KMS-11 (cell line): ENCODE measurements around the gene ACKR1.

Experiments used
- H2AFZ ChIP-seq: fragments of 200-600 bp; sonication (generic); 2 replicates; pipeline ENCODE4 v1.6.1; 2016; ENCODE audit warnings: antibody characterized with exemption, mixed run types, low read depth
- H3K27ac ChIP-seq: fragments of 200-600 bp; sonication (generic); 2 replicates; pipeline ENCODE4 v1.6.1; 2016; ENCODE audit warnings: mild to moderate bottlenecking, mixed run types
- H3K27me3 ChIP-seq: fragments of 200-600 bp; sonication (generic); 2 replicates; pipeline ENCODE4 v1.6.1; 2017; ENCODE audit warnings: mild to moderate bottlenecking, low read depth, mixed run types, moderate library complexity; ENCODE audit not compliant: insufficient read depth
- H3K36me3 ChIP-seq: fragments of 200-600 bp; sonication (generic); 2 replicates; pipeline ENCODE4 v1.6.1; 2017; ENCODE audit warnings: mild to moderate bottlenecking, mixed run types; ENCODE audit not compliant: insufficient read depth
- H3K4me1 ChIP-seq: fragments of 200-600 bp; sonication (generic); 2 replicates; pipeline ENCODE4 v1.6.1; 2016; ENCODE audit warnings: mild to moderate bottlenecking, low read depth, mixed run types; ENCODE audit not compliant: poor library complexity, severe bottlenecking
- H3K4me2 ChIP-seq: fragments of 200-600 bp; sonication (generic); 2 replicates; pipeline ENCODE4 v1.7.0; 2016; ENCODE audit warnings: mild to moderate bottlenecking, mixed run types
- H3K4me3 ChIP-seq: fragments of 200-600 bp; sonication (generic); IDR thresholded peaks from 2 replicates; pipeline ENCODE4 v1.6.1; 2017; ENCODE audit warnings: low read depth, low read length, mixed read lengths; ENCODE audit not compliant: insufficient read depth
- H3K79me2 ChIP-seq: fragments of 200-600 bp; sonication (generic); 2 replicates; pipeline ENCODE4 v1.6.1; 2016; ENCODE audit warnings: low read depth, mixed run types; ENCODE audit not compliant: insufficient read depth
- H3K9ac ChIP-seq: fragments of 200-600 bp; sonication (generic); 2 replicates; pipeline ENCODE4 v1.6.1; 2016; ENCODE audit warnings: mild to moderate bottlenecking, mixed run types
- H4K20me1 ChIP-seq: fragments of 200-600 bp; sonication (generic); 2 replicates; pipeline ENCODE4 v1.6.1; 2016; ENCODE audit warnings: mild to moderate bottlenecking, mixed run types; ENCODE audit not compliant: insufficient read depth
- TF ChIP-seq, protein P1 (sequence below): fragments of 200-600 bp; sonication (generic); conservative IDR thresholded peaks from 2 replicates; pipeline ENCODE4 v1.6.1; 2017; ENCODE audit warnings: low read depth, mild to moderate bottlenecking, antibody characterized with exemption, low read length, moderate library complexity, mixed read lengths

The ACKR1 gene, protein sequence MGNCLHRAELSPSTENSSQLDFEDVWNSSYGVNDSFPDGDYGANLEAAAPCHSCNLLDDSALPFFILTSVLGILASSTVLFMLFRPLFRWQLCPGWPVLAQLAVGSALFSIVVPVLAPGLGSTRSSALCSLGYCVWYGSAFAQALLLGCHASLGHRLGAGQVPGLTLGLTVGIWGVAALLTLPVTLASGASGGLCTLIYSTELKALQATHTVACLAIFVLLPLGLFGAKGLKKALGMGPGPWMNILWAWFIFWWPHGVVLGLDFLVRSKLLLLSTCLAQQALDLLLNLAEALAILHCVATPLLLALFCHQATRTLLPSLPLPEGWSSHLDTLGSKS

GRCh38 chr1:159204161-159205141 lies at the start of gene ACKR1:
ACKR1 (plus strand) TSS chr1:159204875; CDS start chr1:159204960, 85 bp downstream.
- Histone ChIP-seq H3K4me3 (no peak within 1 kb of the TSS), H2AFZ (no peak within 1 kb of the TSS), H4K20me1 (no peaks in the 10 kb centered on the region), H3K4me1 (no peaks in the 10 kb centered on the region), H3K36me3 (no peaks in the 10 kb centered on the region), H3K79me2 (no peaks in the 10 kb centered on the region), H3K27ac (no peak within 1 kb of the TSS), H3K9ac (no peak within 1 kb of the TSS), H3K4me2 (no peak within 1 kb of the TSS), H3K27me3 (no peaks in the 10 kb centered on the region)
- TF ChIP-seq, protein P1, sequence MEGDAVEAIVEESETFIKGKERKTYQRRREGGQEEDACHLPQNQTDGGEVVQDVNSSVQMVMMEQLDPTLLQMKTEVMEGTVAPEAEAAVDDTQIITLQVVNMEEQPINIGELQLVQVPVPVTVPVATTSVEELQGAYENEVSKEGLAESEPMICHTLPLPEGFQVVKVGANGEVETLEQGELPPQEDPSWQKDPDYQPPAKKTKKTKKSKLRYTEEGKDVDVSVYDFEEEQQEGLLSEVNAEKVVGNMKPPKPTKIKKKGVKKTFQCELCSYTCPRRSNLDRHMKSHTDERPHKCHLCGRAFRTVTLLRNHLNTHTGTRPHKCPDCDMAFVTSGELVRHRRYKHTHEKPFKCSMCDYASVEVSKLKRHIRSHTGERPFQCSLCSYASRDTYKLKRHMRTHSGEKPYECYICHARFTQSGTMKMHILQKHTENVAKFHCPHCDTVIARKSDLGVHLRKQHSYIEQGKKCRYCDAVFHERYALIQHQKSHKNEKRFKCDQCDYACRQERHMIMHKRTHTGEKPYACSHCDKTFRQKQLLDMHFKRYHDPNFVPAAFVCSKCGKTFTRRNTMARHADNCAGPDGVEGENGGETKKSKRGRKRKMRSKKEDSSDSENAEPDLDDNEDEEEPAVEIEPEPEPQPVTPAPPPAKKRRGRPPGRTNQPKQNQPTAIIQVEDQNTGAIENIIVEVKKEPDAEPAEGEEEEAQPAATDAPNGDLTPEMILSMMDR: no peak

DNA sequence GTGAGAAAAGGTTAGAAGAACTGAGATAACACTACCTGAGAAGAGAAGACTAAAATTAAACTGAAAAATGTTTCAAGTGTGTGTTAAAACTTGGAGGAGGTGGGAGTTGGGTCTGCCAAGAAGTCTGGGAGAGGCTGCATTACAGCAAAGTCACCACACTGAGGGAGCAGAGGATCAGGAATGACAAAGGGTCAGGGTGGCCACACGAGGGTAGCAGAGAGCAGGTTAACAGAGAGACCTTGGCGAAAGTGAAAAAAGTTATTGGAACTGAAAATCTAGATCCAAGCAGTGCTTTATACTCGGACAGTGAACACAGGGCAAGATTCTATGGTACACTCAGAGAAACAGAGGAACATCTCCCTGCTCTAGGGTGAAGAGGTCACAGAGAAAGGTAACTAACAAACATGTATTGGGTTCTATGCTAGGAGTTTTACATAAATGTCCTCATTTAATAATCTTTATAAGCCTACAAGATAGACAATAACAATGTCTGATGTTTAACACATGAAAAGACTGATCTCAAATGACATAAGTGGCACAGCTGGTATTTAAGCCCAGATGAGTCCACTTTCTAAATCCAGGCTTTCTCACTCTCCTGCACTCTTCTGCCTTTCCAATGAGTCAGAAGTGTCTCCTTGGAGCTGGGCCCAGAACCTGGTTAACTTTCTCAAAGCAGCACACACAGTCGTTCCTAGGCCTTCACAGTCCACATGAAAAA lies 43.5 kb upstream of the ACKR1 start:
- Histone ChIP-seq H2AFZ (no peak overlapping the region; the same call in 1 of the 2 replicates), H3K27me3 (no peaks in the 10 kb centered on the region), H3K4me1 (peaks cover 5% of the 10 kb centered on the region), H3K4me3 (no peak overlapping the region), H3K79me2 (no peaks in the 10 kb centered on the region), H3K9ac (no peak overlapping the region), H4K20me1 (no peaks in the 10 kb centered on the region), H3K36me3 (no peaks in the 10 kb centered on the region), H3K4me2 (peak overlapping the region; percentile 6; the same call in 1 of the 2 replicates), H3K27ac (no peak overlapping the region)
- TF ChIP-seq, protein P1: peak; percentile 99

- Histone ChIP-seq H3K4me1 (peaks cover 5% of the 10 kb centered on the region), H3K36me3 (no peaks in the 10 kb centered on the region), H4K20me1 (no peaks in the 10 kb centered on the region), H3K4me2 (no peak overlapping the region), H3K27me3 (no peaks in the 10 kb centered on the region), H3K9ac (no peak overlapping the region), H3K79me2 (no peaks in the 10 kb centered on the region), H2AFZ (no peak overlapping the region), H3K4me3 (no peak overlapping the region), H3K27ac (no peak overlapping the region)
- TF ChIP-seq, protein P1: no peak
Observed at GRCh38 chr1:159161719-159162026, 43.0 kb upstream of the ACKR1 start.

DNA sequence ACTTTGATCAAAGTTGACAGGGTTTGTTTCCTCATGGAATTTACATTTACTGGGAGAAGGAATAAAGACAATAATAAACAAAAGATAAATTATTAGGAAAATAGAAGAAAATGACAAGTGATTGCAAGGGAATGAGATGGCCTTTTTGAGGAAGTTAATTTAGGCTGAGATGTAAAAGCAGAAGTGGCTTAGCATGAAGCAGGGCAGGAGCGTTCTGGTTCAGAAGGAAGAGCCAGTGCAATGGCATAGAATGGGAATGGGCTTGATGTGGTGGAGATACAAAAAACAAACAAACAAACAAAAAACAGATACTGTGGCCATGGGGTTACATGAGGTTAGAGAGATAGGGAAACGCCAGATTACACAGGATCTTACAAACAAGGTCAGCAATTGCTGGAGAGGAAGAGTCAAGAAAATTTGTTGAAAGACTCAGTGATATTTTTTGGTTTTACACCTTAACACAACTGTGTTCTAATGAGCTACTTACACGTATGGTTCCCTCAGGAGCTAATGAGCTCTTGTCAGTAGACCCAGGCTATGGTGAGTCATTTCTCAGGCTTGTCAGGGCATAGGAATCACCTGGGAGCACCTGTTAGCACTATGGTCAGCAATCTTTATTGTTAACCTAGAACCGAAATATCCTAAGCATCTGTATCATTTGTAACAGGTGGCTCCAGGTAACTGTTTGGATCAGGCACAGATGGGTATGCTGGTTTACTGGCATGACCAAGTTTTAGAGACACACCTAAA lies 42.0 kb upstream of the ACKR1 start:
- Histone ChIP-seq H4K20me1 (no peaks in the 10 kb centered on the region), H3K4me3 (no peak overlapping the region), H3K27me3 (no peaks in the 10 kb centered on the region), H3K36me3 (no peaks in the 10 kb centered on the region), H3K4me1 (peaks cover 5% of the 10 kb centered on the region), H2AFZ (no peak overlapping the region), H3K9ac (no peak overlapping the region), H3K4me2 (no peak overlapping the region), H3K27ac (no peak overlapping the region), H3K79me2 (no peaks in the 10 kb centered on the region)
- TF ChIP-seq, protein P1: no peak
